Prostate gland (tissue), 2 donors: Measurements from ENCODE around the gene FASTK.

Experiments
- CTCF ChIP-seq, 4 experiments: fragments of 200-600 bp in 2 of 4; fragments of 450-650 bp in 2 of 4; sonication (generic) in 2 of 4; IDR thresholded peaks; 1 replicate in 3 of 4; 2 replicates in 1 of 4; pipeline ENCODE4 v1.5.1; 2016 to 2019; ENCODE audit warnings: antibody characterized with exemption in 4 of 4, mild to moderate bottlenecking in 2 of 4, moderate library complexity in 2 of 4
- POLR2A ChIP-seq: fragments of 450-650 bp; IDR thresholded peaks from one replicate; pipeline ENCODE4 v1.6.1; 2016; ENCODE audit warnings: antibody characterized with exemption, mild to moderate bottlenecking

GRCh38 chr7:151126491-151127137, 46.0 kb upstream of the FASTK start:
- TF ChIP-seq CTCF (IDR thresholded peaks at IDR 0.05) (no peak), POLR2A (no peak)
